ENCODE results near the gene HDAC10.
"Not testable (repeated sequence)": the region's sequence is repeated elsewhere in the genome, so short reads cannot be mapped to it uniquely, and the experiment has no call there.

The HDAC10 gene

DNA sequence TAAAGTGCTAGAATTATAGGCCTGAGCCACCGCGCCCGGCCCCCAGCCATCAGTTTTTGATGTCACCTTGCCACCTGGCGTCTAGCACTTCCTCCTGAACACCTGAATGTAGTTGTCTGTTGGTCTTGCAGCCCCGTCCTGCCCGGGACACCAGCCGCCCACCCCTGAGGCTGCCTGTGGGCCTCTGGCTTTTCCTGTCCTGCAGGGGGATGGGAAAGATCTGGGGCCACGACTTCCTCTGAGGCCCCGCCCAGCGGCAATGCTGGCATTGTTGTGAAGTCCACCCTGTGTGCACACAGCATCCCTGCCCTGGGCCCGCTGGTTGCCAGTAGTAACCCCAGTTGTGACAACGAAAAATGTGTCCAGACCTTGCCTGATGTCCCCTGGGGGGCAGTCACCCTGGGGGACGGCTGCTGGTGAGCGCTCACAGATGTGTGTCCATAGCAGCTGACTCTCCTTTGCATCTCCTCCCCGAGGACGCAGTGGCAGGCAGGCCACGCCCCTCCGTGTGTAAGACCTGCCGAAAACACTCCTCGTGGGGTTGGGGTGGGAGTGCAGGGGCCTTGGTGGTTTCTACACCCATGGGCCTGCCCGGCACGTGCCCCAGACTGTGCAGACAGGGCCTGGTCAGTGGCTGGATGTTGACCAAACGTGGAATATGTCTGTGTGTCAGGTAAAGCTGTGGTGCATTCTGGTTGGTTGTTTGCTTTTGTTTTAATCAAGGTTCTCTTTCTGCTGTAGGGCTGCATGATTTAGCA is 43.5 kb downstream of the HDAC10 start:
- Histone ChIP-seq H3K4me1 (ENCODE audit: insufficient read depth, low read length) (no peaks in the 10 kb centered on the region), H3K36me3 (ENCODE audit: insufficient read depth, low read length) (peaks cover 15% of the 10 kb centered on the region; the same call in 1 of the 2 replicates), H3K9ac (ENCODE audit: low read depth, low read length) (no peak overlapping the region), H3K9me3 (ENCODE audit: control insufficient read depth, insufficient read depth, low read length) (no peaks in the 10 kb centered on the region)

DNA sequence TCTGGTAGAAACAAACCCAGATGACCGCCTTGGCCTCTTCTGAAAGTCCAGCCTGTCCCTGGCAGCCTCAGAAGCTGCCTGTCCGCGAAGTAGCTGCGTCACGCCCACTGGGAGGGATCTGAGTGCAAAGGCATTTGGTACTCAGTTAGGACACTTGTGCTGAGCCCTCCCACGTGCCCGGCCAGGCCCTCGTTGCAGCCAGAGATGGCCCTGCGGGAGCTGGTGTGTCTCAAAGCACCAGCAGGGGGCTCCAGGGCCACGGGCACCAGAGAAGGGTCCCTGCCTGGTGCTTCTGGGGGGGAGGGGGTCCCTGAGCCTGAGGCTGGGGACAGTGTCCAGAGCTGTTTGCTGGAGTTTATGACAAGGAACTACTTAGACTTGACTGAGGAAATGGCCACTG is 44.5 kb downstream of the HDAC10 start:
- no peaks in the 10 kb centered on the region for H3K9me3 ChIP-seq (ENCODE audit: control insufficient read depth, insufficient read depth, low read length)
- no peak overlapping the region for H3K9ac ChIP-seq (ENCODE audit: low read depth, low read length)
- no peaks in the 10 kb centered on the region for H3K4me1 ChIP-seq (ENCODE audit: insufficient read depth, low read length)
- H3K36me3 ChIP-seq (ENCODE audit: insufficient read depth, low read length), result peaks cover 10% of the 10 kb centered on the region; the same call in 1 of the 2 replicates

DNA sequence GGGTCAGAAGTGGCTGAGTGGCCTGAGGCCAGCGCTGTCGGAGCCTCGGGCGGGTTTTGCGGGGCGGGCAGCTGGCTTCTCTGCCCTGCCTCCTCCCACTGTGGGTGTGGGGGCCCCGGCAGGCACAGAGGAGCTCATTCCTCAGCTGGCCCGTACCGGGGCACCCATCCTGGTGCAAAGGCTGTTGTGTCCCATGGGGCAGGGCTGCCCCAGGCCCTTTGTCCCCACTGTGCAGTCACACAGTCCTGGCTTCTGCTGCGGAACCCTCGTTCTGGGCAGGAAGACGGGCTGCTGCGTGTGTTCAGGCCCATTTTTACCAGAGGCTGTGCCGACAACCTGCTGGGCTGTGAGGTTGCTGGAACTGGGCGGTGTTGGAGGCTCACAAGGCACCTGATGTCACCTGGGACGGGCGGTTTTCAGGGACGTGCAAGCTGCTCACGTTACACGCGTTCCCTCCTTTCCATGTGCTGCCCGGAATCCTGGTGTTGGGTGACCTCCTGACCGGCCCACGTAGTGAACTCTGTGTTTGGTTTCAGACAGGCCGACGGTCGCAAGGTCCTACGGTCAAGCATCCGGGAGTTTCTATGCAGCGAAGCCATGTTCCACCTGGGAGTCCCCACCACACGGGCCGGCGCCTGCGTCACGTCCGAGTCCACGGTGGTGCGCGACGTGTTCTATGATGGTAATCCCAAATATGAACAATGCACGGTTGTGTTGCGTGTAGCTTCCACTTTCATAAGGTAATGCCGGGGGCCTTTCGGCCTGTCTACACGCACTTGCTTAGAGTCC is 45.1 kb downstream of the HDAC10 start:
- no peak overlapping the region for H3K9ac ChIP-seq (ENCODE audit: low read depth, low read length)
- H3K4me1 ChIP-seq (ENCODE audit: insufficient read depth, low read length), result no peaks in the 10 kb centered on the region
- peaks cover 4% of the 10 kb centered on the region; the same call in 1 of the 2 replicates for H3K36me3 ChIP-seq (ENCODE audit: insufficient read depth, low read length)
- H3K9me3 ChIP-seq (ENCODE audit: control insufficient read depth, insufficient read depth, low read length), result no peaks in the 10 kb centered on the region

DNA sequence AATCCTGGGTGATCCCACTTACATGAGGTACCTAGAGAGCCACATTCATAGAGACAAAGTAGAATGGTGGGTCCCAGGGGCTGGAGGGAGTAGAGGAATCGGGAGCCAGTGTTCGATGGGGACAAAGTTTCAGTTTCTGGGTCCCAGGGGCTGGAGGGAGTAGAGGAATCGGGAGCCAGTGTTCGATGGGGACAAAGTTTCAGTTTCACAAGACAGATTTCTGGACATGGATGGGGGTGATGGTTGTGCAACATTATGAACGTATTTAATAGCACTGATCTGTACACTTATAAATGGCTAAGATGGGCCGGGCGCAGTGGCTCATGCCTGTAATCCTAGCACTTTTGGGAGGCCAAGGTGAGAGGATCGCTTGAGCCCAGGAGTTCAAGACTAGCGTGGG is 46.1 kb downstream of the HDAC10 start:
- H3K4me1 ChIP-seq (ENCODE audit: insufficient read depth, low read length); H3K9ac ChIP-seq (ENCODE audit: low read depth, low read length); H3K36me3 ChIP-seq (ENCODE audit: insufficient read depth, low read length); H3K9me3 ChIP-seq (ENCODE audit: control insufficient read depth, insufficient read depth, low read length): not testable (repeated sequence)

DNA sequence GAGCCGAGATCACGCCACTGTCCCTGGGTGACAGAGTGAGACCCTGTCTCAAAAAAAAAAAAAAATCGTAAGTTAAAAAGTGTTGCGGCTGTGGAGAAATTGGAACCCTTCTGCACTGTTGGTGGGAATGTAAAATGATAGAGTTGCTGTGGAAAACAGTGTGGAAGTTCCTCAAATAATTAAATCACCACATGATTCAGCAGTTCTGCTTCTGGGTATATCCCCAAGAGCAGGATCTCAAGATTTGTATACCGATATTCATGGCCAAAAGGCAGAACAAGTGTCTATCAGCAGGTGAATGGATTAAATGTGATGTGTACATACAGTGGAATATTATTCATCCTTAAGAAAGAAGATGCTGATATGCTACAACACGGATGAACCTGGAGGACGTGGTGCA is 46.5 kb downstream of the HDAC10 start:
- no peaks in the 10 kb centered on the region for H3K4me1 ChIP-seq (ENCODE audit: insufficient read depth, low read length)
- no peak overlapping the region for H3K9ac ChIP-seq (ENCODE audit: low read depth, low read length)
- no peaks in the 10 kb centered on the region for H3K36me3 ChIP-seq (ENCODE audit: insufficient read depth, low read length)
- H3K9me3 ChIP-seq (ENCODE audit: control insufficient read depth, insufficient read depth, low read length), result no peaks in the 10 kb centered on the region

DNA sequence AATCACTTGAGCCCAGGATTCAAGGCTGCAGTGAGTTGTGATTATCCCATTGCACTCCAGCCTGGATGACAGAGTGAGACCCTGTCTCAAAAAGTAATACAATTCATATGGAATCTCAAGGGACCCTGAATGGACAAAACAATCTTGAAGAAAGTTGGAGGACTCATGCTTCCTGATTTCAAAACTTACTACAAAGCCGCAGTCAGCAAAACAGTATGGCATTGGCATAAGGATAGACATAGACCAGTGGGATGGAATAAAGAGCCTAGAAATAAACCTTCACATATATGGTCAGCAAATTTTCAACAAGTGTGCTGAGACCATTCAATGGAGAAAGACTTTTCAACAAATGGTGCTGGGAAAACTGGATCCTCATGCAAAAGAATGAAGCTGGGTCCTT is 47.8 kb downstream of the HDAC10 start:
- Histone ChIP-seq H3K4me1 (ENCODE audit: insufficient read depth, low read length) (no peaks in the 10 kb centered on the region), H3K9ac (ENCODE audit: low read depth, low read length) (no peak overlapping the region), H3K9me3 (ENCODE audit: control insufficient read depth, insufficient read depth, low read length) (no peaks in the 10 kb centered on the region), H3K36me3 (ENCODE audit: insufficient read depth, low read length) (no peaks in the 10 kb centered on the region)

DNA sequence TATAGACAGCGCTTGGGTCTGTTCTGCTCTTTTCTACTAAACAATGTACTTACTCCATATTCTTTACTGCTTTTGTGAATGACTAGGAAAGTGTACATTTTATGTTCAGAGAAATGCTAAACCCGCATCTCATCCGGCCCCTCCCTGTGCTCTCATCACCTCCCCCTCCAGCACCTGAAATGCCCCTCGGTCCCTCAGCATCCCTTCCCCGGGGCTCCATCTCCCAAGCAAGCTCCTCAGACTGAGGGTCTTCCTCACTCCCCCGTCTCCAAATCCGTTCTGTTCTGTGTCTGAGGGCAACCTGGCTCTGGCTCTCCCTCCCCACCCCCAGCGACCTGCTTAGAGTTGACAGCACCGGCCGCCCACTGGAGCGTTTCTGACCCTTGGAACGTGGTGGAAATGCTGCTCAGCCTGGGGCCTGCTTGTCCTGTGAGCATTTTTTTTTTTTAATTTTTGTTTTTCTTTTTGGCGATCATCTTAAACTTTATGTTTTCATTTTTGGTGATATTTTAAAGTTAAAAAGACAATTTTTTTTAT is 48.9 kb downstream of the HDAC10 start:
- no peaks in the 10 kb centered on the region for H3K36me3 ChIP-seq (ENCODE audit: insufficient read depth, low read length)
- H3K9ac ChIP-seq (ENCODE audit: low read depth, low read length), result peak overlapping the region; percentile 87; the same call in 1 of the 2 replicates
- no peaks in the 10 kb centered on the region for H3K9me3 ChIP-seq (ENCODE audit: control insufficient read depth, insufficient read depth, low read length)
- H3K4me1 ChIP-seq (ENCODE audit: insufficient read depth, low read length), result no peaks in the 10 kb centered on the region

DNA sequence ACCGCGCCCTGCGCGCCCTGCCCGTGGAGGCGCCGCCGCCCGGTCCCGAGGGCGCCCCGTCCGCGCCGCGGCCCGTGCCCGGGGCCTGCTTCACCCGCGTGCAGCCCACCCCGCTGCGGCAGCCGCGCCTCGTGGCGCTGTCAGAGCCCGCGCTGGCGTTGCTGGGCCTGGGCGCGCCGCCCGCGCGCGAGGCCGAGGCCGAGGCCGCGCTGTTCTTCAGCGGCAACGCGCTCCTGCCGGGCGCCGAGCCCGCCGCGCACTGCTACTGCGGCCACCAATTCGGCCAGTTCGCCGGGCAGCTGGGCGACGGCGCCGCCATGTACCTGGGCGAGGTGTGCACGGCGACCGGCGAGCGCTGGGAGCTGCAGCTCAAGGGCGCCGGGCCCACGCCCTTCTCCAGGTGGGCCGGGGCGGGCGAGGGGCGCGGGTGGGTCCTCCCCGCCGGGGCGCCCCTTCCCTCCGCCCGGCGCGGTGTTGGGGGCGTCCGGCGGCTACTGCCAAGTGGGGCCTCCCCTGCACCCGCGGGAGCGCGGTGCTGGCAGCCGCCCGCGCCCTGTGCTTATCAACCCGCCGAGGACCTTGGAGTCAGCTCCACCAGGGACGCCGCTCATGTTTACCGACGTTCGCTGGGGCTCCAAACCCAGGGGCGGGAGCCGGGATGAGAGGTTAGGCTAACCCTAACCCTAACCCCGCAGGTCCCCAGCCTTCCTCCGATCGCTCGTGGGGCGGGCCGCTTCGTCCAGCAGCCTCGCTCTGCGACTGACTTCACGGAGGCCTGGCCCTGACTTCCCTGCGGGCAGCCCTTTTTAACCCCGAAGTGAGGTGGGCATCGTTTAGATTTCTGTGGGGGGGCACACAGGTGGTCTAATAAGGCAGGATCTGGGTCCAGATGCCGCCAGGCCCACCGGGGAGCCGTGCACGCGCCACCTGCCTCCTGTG is 49.6 kb downstream of the HDAC10 start:
- Histone ChIP-seq H3K9me3 (ENCODE audit: control insufficient read depth, insufficient read depth, low read length) (no peaks in the 10 kb centered on the region), H3K36me3 (ENCODE audit: insufficient read depth, low read length) (no peaks in the 10 kb centered on the region), H3K9ac (ENCODE audit: low read depth, low read length) (peak overlapping the region; percentile 87), H3K4me1 (ENCODE audit: insufficient read depth, low read length) (no peaks in the 10 kb centered on the region)

DNA sequence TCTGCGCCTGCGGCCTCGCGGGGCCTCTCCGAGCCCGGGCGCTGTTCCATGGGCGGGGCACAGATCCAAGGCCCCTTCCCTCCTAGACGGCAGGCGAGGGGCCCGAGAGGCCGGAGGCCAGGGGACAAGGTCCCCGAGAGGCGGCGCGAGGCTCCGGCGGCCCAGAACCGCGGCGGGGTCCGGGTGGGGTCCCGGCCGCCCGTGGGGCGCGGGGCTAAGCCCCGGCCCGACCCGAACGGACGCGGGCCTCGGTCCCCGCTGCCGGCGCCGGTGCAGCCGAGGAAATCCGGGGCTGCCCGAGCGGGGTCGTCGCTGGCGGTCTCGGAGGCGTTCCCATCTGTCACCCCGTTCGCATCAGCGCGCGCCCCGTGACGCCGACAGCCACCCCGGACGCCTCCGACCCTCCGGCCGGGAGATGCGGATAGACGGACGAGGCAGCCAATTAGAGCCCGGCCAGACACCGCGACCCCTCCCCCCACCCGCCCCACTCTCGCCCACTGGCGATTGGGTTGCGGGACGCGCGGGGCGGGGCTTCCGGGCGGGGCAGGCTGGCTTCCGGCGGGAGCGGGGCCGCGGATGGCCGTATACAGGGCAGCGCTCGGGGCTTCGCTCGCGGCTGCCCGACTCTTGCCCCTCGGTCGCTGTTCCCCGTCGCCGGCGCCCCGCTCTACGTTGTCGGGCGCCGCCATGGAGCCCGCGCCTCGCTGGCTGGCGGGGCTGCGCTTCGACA is 50.4 kb downstream of the HDAC10 start, which contains the start of gene SELENOO:
Gene SELENOO (plus strand): TSS at position 551 of the 730 bp plus-strand sequence. CDS start 26 bp downstream, at position 577.
- no peaks in the 10 kb centered on the region for H3K4me1 ChIP-seq (ENCODE audit: insufficient read depth, low read length)
- H3K9me3 ChIP-seq (ENCODE audit: control insufficient read depth, insufficient read depth, low read length), result no peaks in the 10 kb centered on the region
- no peaks in the 10 kb centered on the region for H3K36me3 ChIP-seq (ENCODE audit: insufficient read depth, low read length)
- peak within 1 kb of the TSS; percentile 87 for H3K9ac ChIP-seq (ENCODE audit: low read depth, low read length)

DNA sequence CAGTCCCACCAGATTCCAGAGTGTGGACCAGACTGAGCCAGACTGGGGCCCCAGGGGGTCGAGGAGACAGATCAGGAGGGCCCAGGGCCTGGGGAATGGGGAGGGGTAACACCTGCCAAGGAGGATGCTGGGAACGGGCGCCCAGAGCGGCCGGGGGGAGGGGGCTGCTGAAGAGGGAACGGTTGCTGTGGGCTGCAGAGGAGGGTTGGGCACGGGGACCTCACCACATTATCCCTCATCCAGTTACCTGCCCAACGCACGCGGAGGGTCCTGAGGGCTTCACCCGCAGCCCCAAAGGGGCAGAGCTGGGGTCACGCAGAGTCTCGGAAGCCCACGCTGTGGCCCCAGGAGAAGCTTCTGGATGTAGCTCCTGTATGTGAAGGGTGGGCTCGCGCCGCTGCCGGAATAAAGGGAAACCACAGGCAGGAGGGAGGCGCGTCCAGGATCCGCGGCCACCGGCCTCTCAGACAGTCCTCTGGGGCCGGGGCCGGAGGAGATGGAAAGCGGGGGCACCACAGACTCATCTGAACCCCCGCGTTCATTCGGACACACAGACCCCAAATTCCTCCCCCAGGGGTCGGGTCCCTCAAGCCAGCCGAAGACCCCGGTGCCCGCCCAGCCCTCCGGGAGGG is 51.1 kb downstream of the HDAC10 start:
- Histone ChIP-seq H3K36me3 (ENCODE audit: insufficient read depth, low read length) (no peaks in the 10 kb centered on the region), H3K9me3 (ENCODE audit: control insufficient read depth, insufficient read depth, low read length) (no peaks in the 10 kb centered on the region), H3K9ac (ENCODE audit: low read depth, low read length) (peak overlapping the region; percentile 87), H3K4me1 (ENCODE audit: insufficient read depth, low read length) (no peaks in the 10 kb centered on the region)

DNA sequence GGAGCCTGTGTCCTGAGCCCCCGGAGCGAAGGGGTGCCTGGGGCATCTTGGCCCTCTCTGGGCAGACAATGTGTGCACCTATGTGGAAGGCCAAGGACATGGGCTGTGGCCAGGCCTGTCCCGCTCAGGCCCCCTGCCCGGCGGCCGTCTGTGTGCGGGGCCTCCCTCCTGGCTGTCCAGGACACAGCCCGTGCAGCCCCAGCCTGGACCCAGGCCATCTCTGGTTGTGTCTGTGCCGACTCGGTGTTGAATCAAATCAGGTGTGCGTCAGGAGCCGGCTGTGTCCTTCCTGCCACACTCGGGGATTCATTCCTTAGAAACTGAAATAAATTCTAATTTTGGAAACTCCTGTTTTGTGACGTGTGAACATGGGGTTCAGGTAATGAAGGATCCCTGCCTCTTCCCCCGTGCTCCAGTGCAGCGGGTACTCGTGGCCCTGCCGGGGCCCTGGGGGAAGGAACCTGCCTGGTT is 51.8 kb downstream of the HDAC10 start:
- no peaks in the 10 kb centered on the region for H3K36me3 ChIP-seq (ENCODE audit: insufficient read depth, low read length)
- no peak overlapping the region; the same call in 1 of the 2 replicates for H3K9ac ChIP-seq (ENCODE audit: low read depth, low read length)
- no peaks in the 10 kb centered on the region for H3K4me1 ChIP-seq (ENCODE audit: insufficient read depth, low read length)
- H3K9me3 ChIP-seq (ENCODE audit: control insufficient read depth, insufficient read depth, low read length), result no peaks in the 10 kb centered on the region

DNA sequence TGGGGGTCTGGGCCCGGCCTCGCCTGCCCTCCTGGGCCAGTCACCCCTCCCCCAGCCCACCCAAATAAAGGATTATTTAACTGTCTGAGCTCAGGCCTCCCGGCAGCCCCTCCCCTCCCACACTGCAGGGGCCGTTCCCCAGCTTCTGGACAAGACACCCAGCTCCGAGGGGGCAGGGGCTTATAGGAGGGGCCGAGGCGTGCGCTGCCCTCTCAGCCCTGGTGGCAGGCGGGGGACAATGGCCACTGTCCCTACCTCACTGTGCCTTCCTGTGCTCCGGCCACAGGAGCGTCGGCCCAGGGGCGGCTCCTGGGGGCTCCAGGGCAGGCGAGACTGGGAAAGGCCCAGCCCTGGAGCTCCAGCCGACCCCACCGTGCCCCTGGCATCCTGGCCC is 52.4 kb downstream of the HDAC10 start:
- no peaks in the 10 kb centered on the region for H3K9me3 ChIP-seq (ENCODE audit: control insufficient read depth, insufficient read depth, low read length)
- H3K36me3 ChIP-seq (ENCODE audit: insufficient read depth, low read length), result no peaks in the 10 kb centered on the region
- H3K9ac ChIP-seq (ENCODE audit: low read depth, low read length), result no peak overlapping the region
- H3K4me1 ChIP-seq (ENCODE audit: insufficient read depth, low read length), result no peaks in the 10 kb centered on the region

Measured in ES-I3 (cell line).